HG03378 (cell line): Measurements from ENCODE around the gene CALML3.

Experiments
- ATAC-seq: cut with Tn5 transposase; IDR thresholded peaks from one replicate; pipeline ENCODE4 v1.9.1; 2021; ENCODE audit warnings: mild to moderate bottlenecking, moderate library complexity; ENCODE audit not compliant: unreplicated experiment

The CALML3 gene

DNA sequence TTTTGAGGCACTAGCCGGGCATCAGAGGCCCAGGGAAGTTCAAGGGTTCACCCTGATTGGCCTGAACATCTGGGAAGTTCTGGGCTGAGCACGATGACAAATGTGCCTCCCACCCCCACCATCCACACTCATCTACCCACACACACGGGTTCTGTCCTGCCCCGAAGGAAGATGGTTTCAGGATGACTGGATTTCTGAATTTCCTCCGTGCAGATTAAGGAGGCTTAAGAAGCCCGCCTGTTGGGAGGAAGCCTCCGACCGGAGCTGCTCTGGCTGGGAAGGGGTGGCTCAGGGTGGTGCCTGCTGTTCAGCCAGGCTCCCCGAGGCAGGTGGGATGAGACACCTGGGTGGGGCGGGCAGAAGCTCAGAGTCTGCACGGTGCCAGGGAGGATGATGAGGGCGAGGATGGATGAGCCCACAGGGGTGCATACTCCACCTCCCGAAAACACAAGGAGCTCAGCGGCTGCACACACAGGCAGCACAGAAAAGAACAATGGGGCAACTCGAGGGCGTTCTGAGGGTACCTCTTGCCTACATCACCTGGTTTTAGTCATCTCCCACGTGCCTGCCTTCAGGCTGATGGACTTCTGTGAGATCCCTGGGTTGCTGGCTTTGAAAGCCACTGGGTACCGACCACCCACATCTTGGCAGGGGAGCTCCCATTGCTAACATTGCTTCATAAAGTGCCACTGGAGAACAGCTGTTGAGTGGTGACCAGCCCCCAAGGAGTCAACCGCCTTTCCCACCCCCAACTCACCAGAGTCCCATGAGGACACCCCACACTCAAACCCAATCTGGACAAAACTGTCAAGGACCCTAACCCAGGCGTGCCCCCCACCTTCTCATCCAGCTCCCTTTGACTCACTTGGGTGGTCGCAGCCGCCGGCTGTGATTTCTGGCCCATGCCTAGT lies 41.2 kb downstream of the CALML3 start:
- ATAC-seq, result no peak

DNA sequence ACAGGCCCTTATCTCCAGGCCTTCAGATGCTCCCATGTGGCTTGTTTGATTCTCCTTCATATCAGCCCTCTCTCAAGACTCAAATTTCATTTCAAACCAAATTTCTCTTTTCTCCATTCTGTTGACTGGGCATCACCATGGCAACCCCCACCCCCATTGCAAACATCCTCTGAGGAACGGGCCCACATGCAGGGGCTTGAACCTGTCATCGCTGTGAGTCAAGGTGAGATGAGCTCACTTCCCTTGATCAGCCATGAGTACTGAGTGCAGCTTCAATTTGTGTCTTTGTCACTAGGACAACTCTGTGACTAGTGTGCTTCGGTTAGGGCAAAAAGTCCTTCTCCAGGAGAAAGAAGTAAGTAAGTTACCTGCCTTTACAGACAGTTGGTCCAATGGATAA lies 41.9 kb downstream of the CALML3 start:
- ATAC-seq, result no peak

DNA sequence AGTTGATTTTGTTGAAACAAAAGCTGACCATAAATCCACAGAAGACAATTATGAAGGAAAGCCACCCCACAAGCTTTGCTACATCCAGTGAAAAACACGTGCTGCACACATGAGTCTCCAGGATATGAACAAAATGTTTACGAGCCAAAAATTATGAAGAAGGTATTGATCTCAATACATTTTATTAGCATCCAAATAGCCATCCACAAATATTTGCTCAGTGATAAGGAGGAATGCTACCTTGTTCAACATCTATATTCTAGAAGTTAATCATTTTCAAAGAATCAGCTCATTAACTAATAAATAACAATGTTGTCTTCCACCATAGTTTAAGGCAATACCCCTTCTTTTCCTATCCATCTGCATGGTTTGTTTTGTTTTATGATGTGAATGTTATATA lies 42.7 kb downstream of the CALML3 start:
- no peak for ATAC-seq

DNA sequence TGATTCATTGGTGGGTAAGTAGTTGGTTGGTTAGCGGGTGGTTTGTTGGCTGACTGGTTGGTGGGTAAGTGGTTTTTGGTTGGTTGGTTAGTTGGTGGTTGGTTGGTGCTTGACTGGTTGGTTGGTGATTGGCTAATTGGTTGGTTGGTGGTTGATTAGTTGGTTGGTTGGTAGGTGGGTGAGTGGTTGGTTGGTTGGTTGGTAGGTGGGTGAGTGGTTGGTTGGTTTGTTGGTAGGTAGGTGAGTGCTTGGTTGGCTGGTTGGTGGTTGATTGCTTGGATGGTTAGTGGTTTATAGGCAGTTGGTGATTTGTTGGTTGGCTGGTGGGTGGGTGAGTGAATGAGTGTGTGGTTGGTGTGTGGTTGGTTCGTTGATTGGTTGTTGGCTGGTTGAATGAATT lies 44.2 kb downstream of the CALML3 start:
- no peak for ATAC-seq

DNA sequence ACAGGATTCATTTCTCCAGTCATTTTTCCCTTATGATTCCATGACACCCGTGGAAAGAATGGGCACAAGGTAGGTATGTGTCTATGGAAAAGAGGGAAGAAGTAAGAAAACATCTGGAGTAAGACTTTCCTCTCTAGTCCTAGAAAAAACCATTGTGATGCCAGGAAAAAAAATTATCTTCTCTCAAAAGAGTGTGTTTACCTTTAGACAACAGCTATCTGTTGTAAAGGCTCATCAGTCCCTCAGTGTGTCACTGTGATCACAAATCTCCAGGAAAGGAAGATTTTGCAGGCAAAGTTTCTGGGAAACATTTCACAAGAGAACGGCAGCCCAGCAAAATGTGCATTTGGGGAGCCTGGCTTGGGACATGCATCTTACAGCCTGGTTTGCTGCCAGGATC lies 44.8 kb downstream of the CALML3 start:
- no peak for ATAC-seq

DNA sequence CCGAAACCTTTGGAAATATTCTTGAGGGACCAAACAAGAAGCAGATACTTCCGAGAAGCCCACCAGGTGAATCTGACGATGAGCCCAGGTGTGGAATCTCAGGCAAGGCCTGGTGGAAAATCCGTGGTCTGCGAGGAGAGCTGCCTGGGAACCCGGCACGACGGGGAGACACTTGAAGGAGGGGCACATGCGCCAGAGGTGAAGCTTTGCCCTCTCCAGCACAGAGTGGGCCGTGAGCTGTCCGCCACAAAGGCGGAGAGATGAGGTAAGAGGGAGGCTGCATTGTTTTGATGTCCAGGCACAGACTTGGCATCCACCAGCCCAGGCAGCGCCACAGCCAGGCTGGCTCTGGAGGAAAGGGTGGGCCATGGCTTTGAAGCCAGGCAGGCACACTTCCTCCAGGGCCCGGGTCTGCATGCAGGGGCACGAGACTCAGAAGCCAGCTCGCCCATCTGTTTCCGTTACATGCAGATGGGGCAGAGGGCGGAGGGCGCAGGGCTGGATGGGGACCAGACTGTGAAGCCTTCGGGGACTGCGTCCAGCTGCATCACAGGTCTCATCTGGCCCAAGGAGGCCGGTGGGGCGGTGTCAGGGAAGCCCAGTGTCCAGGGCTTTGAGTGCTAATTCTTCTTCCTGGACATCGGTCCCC lies 45.4 kb downstream of the CALML3 start:
- no peak for ATAC-seq

DNA sequence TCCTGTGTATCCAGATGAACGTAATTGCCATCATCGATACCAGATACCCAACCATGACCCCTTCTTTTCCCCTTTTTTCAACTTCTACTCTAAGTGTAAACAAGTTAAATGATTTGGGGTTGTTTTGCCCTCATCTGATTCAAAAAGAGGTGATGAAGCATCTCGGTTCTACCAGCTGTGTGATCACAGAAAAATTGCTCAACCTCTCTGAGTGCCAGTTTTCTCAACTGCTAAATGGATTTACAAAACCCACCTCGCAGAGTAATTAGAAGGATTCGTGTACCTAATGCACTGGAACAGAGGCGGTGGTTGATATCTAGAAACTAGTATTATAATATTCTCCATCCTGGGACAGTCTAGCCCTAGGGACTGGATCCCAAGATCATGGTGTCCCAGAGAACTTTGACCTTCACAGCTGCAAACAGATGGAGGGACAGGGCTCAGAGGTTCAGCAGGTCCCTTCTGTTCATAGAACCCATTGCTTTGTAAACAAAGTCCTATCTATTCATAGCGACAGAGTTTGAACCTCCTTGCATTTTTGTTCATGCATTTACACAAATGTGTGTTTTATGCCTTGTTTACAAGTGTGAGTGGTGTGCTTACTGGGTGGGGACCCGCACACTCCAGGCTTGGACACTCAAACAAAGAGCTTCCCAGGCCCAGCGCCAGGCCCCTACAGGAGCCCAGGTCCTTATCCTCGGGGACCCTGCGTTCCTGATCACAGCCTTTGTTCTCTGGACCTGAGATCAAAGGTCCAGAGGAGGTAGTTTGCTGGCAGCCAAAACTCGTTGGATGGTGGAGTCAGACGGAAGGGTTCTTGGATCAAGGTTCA lies 46.4 kb downstream of the CALML3 start:
- no peak for ATAC-seq

DNA sequence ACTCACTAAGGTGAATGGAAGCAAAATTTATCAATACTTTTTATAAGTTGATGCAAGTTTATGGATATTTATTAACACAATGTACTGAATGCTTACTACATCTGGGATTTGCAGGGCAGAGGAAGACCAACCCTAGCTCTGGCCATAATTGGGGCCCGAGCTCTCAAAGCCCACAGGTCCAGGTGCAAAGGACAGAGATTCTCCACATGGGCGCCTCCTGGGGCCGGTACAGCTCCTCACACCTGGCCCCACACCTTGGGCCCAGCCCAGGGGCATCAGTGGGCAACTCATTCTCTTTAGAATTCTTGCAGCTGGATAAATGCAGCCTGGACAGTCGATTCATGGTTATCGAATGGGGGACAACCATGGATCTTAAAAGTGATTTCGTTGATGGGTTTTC lies 47.1 kb downstream of the CALML3 start:
- ATAC-seq, result no peak

DNA sequence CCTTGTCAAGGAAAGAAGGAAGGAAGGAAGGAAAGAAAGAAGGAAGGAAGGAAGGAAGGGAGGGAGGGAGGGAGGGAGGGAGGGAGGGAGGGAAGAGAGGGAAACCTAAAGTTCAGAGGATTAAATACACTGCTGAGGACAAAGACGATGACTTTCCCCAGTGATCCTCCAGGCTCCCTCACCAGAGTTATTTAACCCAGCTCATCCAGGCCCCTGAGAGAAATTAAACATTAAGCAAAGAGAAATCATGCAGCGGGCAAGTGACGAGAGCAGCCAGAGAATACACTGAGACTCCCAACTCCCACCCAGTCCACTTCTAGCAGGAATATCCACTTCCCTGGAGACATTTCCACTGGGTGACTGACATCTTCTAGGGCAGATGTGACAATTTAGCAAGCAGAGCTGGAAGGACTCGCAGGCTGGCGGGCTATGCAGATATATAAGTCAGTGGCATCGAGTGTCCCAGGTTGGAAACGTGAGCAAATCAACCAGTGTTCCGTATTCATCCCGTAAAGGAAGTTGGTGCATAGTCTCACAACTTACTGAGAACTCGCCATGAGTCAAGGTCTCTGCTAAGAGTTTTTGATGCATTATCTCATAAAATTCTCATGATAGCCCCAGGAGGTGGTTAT lies 48.7 kb downstream of the CALML3 start:
- no peak for ATAC-seq

DNA sequence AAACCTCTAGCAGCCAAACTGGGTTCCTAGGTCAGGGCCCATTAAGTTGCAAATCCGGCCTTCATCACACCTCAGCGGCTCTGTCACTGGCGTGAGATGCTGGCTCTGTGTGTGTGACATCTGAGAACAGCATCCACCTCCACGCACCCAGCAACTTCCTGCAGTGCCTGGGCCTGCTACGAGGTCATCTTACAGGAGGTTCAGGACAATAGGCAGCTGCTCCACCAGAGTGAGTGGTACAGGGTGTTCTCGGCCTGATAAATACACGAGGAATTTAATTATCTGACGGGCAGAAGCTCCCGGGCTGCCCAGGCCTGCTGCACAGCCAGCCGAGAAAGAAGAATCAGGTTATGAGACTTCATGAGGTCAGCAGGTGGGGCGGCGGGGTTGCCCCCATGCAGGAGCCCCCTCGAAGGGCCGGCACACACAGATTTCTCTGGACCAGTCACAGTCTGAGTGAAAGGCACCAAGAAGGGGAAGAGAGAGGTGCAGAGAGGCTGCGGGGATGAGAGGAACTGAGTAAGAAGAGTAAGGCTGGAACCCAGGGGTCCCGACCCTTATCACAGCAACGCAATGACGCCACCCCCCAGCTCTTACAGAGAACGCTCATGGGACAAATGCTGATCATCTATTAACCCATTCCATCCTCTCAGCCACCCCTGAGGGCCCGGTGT lies 49.3 kb downstream of the CALML3 start:
- no peak for ATAC-seq

DNA sequence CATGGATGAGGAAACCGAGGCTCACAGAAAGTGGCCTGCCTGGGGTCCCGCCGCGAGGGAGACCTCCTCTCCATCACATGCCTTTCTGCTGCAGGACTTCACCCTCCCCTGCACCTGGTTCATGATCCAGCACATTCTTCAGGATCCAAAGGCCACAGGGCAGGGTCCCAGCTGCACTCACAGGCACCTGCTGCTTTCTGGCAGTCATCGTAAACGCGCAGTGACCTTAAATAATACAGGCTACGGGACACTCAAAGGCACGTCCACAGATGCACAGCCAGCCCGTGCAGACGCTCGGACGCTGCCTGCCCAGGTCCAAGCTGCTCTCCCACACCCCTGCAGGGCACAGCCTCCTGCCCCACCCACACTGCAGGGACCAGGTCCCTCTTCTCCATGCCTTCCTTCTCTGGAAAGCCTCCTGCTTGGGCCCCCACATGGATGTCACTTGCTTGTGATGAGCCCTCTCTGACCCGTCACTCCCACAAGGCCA lies 49.9 kb downstream of the CALML3 start:
- no peak for ATAC-seq

DNA sequence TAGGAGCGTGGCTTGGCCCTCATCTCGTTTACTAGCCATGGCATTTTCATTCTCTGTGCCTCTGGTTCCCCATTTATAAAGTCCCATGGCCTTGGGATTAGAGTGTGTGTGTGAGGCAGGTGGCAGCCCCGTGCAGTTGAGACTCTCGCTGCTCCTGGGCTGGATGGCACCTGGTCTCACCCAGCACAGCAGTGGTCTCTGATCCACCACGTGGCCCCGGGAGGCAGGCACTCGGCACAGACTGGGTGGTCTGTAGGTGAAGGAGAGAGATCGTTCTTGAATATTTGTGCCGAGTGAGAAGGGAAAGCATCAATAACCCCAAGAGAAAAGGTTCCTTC lies 50.4 kb downstream of the CALML3 start:
- ATAC-seq, result no peak

DNA sequence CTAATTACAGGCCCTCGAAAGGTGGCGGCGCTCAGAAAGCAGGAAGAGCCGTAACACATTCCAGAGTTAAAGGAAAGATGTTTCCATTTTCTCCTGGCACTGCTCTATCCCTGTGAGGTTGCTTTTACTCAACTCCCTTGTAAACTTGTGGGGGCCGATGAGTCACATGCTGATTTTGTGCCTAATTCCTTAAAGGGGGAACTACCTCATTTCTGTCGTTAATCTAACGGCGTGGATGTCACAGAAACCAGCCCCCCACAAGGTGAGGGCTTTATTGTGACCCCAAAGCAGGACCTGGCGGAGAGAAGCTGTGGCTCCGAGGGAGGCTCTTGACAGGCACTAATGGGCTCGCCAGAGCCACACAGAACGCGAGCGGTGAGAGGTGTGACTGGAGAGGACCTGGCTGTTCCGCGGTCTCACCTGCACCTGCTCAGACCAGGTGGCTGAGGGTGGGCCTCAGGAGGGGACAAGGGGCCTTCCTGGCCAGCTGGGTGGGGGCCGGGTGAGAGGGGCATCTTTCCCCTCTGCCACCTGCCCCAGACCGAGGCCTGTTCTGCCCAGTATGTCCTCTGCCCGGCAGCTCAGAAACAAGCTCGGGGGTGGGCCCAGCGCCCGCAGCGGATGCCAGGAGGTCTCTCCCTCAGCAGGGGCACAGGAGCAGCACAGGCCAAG lies 50.9 kb downstream of the CALML3 start:
- no peak for ATAC-seq

DNA sequence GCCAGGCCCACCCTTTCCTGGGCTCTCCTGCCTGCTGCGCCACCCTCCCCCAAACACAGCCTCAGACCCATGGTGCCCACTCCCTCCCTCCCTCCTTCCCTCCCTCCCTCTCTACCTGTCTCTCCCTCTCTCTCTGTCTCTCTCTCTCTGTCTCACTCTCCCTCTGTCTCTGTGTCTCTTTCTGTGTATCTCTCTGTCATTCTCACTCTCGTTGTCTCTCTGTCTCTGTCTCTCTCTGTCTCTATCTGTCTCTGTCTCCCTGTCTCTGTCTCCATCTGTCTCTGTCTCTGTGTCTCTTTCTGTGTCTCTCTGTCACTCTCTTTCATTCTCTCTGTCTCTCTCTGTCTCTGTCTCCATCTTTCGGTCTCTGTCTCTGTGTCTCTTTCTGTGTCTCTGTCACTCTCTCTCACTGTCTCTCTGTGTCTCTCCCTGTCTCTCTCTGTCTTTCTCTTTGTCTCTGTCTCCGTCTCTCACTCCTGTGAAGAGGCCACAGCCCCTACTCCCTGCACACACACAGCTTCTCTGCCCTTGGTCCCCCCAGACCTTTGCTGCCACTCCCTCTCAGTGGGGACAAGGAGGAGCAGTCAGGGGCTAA lies 51.5 kb downstream of the CALML3 start:
- ATAC-seq, result no peak
